Measurements from ENCODE around the gene ACTMAP.
A peak's percentile ranks its signal among the peaks of the same experiment; 100 is the strongest.

ACTMAP gene

DNA sequence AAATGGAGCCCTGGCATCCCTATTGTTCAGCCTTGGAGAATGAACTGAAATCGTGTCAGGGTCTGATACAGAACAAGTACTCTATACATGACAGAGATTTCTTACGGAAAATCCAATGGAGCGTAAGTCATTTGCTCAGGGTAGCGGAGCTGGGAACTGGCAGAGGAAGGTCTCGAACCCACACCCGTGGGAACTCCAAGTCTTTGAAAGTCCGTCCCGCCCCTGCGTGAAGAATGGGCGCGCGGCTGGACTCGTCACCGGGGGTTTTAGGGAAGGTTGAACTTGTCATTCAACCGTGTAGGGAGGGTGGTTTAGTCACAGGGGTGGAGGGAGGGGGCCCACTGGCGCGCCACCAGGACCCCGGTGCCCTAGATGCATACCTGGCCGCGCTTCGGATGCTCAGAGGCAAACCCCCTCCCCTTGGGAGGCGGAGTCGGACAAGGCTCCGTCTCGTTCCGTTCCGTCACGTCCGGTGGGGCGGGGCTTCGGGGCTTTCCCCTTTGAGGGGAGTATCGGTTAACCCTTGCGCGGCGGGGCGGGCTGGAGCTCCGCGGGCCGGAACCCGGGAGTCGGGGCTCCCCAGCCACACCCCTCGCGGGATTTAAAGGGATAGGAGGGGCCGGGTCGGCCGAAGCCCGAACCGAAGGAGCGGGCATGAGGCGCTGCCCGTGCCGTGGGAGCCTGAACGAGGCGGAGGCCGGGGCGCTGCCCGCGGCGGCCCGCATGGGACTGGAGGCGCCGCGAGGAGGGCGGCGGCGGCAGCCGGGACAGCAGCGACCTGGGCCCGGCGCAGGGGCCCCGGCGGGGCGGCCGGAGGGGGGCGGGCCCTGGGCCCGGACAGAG lies 33.6 kb downstream of the ACTMAP start, which contains the start of the genes COQ8B and ITPKC:
COQ8B (minus strand) TSS at position 405 of the 843 bp plus-strand sequence. CDS start 2,254 bp downstream, outside the sequence.
ITPKC (plus strand) TSS at position 631 of the 843 bp plus-strand sequence; CDS start at position 655, 24 bp downstream.
- H3K27me3 ChIP-seq (ENCODE audit: insufficient read depth, low read length, poor library complexity, severe bottlenecking), result no peaks in the 10 kb centered on the region
- no peaks in the 10 kb centered on the region for H3K9me2 ChIP-seq (replicated peaks; ENCODE audit: low read depth, low read length)
- no peaks in the 10 kb centered on the region for H3K9me3 ChIP-seq (ENCODE audit: insufficient read depth, low read depth, low read length)
- peak within 1 kb of the TSS; percentile 96 for H3K4me2 ChIP-seq (ENCODE audit: low read depth, low read length, poor library complexity, severe bottlenecking)
- peaks cover 44% of the 10 kb centered on the region for H3K4me1 ChIP-seq (ENCODE audit: insufficient read depth, low read length, poor library complexity, severe bottlenecking)
- H3K4me3 ChIP-seq (ENCODE audit: low read length, poor library complexity, severe bottlenecking), result peak within 1 kb of the TSS; percentile 95
- no peaks in the 10 kb centered on the region for H3K36me3 ChIP-seq (ENCODE audit: insufficient read depth, low read length)
- H3F3A ChIP-seq (ENCODE audit: low read depth), result no peaks in the 10 kb centered on the region
- H3K9ac ChIP-seq (ENCODE audit: low read depth, low read length, poor library complexity, severe bottlenecking), result peak within 1 kb of the TSS; percentile 86
- peaks cover 20% of the 10 kb centered on the region for H3K79me2 ChIP-seq (ENCODE audit: insufficient read depth, low read length)
- peak within 1 kb of the TSS; percentile 96 for H2AFZ ChIP-seq (ENCODE audit: low read length)
- H4K20me1 ChIP-seq (ENCODE audit: insufficient read depth, low read length, poor library complexity, severe bottlenecking), result no peaks in the 10 kb centered on the region
- TF ChIP-seq EZH2phosphoT487 (IDR thresholded peaks at IDR 0.05; ENCODE audit: borderline replicate concordance) (no peak), CTCF (conservative IDR thresholded peaks at IDR 0.05; ENCODE audit: low read length) (no peak)

DNA sequence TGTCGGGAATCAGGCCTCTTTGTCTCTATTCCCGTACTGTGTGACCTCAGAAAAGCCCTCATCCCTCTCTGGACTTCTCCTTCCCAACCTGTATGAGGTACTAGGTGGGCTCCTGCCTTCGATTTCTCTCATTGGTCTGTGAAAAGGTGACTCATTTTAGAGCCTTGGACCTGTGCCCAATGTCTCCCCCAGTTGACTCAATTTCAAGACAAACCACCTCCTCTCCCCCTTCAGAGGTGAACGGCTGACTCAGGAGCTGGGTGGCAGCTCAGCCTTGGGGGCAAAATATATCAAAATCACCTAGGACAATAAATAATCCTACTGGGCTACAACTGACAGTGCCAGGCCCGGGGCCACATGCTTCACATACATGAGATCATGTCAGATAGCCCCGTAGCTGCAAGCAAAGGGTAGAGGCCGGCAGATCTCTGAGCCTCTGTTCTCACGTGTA lies 34.2 kb downstream of the ACTMAP start:
- no peaks in the 10 kb centered on the region for H3K27me3 ChIP-seq (ENCODE audit: insufficient read depth, low read length, poor library complexity, severe bottlenecking)
- TF ChIP-seq EZH2phosphoT487 (IDR thresholded peaks at IDR 0.05; ENCODE audit: borderline replicate concordance), result no peak
- TF ChIP-seq CTCF (conservative IDR thresholded peaks at IDR 0.05; ENCODE audit: low read length), result no peak
- H3K9me3 ChIP-seq (ENCODE audit: insufficient read depth, low read depth, low read length), result no peaks in the 10 kb centered on the region
- peak overlapping the region; percentile 95 for H3K4me3 ChIP-seq (ENCODE audit: low read length, poor library complexity, severe bottlenecking)
- peak overlapping the region; percentile 91 for H3K4me2 ChIP-seq (ENCODE audit: low read depth, low read length, poor library complexity, severe bottlenecking)
- no peaks in the 10 kb centered on the region for H3K36me3 ChIP-seq (ENCODE audit: insufficient read depth, low read length)
- peaks cover 44% of the 10 kb centered on the region for H3K4me1 ChIP-seq (ENCODE audit: insufficient read depth, low read length, poor library complexity, severe bottlenecking)
- H3K9ac ChIP-seq (ENCODE audit: low read depth, low read length, poor library complexity, severe bottlenecking), result peak overlapping the region; percentile 86
- H3F3A ChIP-seq (ENCODE audit: low read depth), result no peaks in the 10 kb centered on the region
- H3K9me2 ChIP-seq (replicated peaks; ENCODE audit: low read depth, low read length), result no peaks in the 10 kb centered on the region
- H2AFZ ChIP-seq (ENCODE audit: low read length), result peak overlapping the region; percentile 96
- peaks cover 20% of the 10 kb centered on the region for H3K79me2 ChIP-seq (ENCODE audit: insufficient read depth, low read length)
- H4K20me1 ChIP-seq (ENCODE audit: insufficient read depth, low read length, poor library complexity, severe bottlenecking), result no peaks in the 10 kb centered on the region

GRCh38 chr19:40714441-40715299 lies 35.6 kb downstream of the ACTMAP start:
- no peaks in the 10 kb centered on the region for H3K36me3 ChIP-seq (ENCODE audit: insufficient read depth, low read length)
- peak overlapping the region; percentile 86 for H3K9ac ChIP-seq (ENCODE audit: low read depth, low read length, poor library complexity, severe bottlenecking)
- no peaks in the 10 kb centered on the region for H4K20me1 ChIP-seq (ENCODE audit: insufficient read depth, low read length, poor library complexity, severe bottlenecking)
- peaks cover 44% of the 10 kb centered on the region for H3K4me1 ChIP-seq (ENCODE audit: insufficient read depth, low read length, poor library complexity, severe bottlenecking)
- no peaks in the 10 kb centered on the region for H3K27me3 ChIP-seq (ENCODE audit: insufficient read depth, low read length, poor library complexity, severe bottlenecking)
- H3K9me2 ChIP-seq (replicated peaks; ENCODE audit: low read depth, low read length), result no peaks in the 10 kb centered on the region
- H3K4me2 ChIP-seq (ENCODE audit: low read depth, low read length, poor library complexity, severe bottlenecking), result peak overlapping the region; percentile 91
- peak overlapping the region; percentile 95 for H3K4me3 ChIP-seq (ENCODE audit: low read length, poor library complexity, severe bottlenecking)
- no peak for TF ChIP-seq EZH2phosphoT487 (IDR thresholded peaks at IDR 0.05; ENCODE audit: borderline replicate concordance)
- TF ChIP-seq CTCF (conservative IDR thresholded peaks at IDR 0.05; ENCODE audit: low read length), result no peak
- peaks cover 20% of the 10 kb centered on the region for H3K79me2 ChIP-seq (ENCODE audit: insufficient read depth, low read length)
- H3F3A ChIP-seq (ENCODE audit: low read depth), result no peaks in the 10 kb centered on the region
- peak overlapping the region; percentile 81 for H2AFZ ChIP-seq (ENCODE audit: low read length)
- H3K9me3 ChIP-seq (ENCODE audit: insufficient read depth, low read depth, low read length), result no peaks in the 10 kb centered on the region

Measured in Loucy (cell line).